Tongue (tissue), 2 donors: ENCODE data around the gene INHA. TPM values are rescaled to one million over a fixed set of nuclear protein-coding genes. Genes with fewer than 3 reads are reported as not detected.
A peak's percentile ranks its signal among the peaks of the same experiment; 100 is the strongest.

Experiments
- DNase-seq: peaks from one replicate; pipeline ENCODE4 v3.0.0-alpha.2; 2015
- total RNA-seq: library from RNA; depleted of rRNA; stranded (reverse); fragments of >200 nt; gene quantifications from one replicate; pipeline ENCODE4 v1.2.3, GENCODE V29; 2014

INHA gene, protein sequence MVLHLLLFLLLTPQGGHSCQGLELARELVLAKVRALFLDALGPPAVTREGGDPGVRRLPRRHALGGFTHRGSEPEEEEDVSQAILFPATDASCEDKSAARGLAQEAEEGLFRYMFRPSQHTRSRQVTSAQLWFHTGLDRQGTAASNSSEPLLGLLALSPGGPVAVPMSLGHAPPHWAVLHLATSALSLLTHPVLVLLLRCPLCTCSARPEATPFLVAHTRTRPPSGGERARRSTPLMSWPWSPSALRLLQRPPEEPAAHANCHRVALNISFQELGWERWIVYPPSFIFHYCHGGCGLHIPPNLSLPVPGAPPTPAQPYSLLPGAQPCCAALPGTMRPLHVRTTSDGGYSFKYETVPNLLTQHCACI
- total RNA-seq, result 1.5 TPM

DNA sequence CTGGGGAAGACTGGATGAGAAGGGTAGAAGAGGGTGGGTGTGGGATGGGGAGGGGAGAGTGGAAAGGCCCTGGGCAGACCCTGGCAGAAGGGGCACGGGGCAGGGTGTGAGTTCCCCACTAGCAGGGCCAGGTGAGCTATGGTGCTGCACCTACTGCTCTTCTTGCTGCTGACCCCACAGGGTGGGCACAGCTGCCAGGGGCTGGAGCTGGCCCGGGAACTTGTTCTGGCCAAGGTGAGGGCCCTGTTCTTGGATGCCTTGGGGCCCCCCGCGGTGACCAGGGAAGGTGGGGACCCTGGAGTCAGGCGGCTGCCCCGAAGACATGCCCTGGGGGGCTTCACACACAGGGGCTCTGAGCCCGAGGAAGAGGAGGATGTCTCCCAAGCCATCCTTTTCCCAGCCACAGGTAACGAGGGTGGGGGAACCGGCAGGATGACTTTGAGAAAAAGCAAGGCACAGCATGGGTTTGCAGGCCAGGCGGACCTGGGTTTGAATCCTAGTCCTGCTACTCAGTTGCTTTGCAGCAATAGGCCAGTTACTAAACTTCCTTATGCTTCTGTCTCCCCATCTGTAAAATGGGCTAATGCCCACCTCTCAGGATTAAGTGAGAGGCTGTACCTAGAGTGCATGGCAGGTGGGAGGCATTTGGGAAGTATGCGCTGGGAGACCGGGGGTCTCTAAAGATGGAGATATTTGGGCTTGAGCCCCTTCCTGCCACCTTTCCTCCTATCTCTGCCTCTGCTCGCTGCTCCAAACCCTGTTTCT lies at the start of gene INHA:
INHA (plus strand) TSS at position 74 of the 765 bp plus-strand sequence; CDS start at position 139, 65 bp downstream.
- DNase-seq, result no peak

DNA sequence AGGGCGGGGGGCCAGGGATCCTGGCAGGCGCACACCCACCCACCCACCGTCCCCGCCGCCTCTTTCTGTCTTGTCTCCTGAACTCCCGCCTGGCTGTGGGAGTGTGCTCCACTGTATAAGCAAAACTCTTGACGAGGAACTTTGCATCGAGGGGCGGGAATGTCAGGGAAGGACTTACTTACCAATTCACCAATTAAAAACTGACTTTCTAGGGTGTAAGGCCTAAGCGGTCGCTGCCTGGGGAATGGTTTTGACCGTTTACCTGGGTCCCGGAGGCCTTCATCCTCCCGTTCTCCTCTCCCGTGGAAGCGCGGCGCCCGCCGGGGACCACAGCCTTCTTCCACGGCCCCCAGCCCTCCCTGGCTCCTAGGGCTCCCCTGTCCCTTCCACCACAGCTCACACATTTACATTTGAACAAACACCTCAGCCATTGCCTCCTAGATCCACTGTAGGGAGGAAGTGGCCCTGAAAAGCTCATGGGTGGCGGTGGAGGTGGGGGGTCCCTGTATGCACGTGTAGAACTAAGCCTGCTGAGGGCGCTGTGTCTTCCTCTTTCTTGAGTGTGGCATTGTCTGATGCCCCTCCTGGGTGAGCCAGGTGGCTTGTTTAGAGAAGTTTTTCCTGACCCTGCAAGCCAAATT lies 49.0 kb upstream of the INHA start:
- no peak for DNase-seq

DNA sequence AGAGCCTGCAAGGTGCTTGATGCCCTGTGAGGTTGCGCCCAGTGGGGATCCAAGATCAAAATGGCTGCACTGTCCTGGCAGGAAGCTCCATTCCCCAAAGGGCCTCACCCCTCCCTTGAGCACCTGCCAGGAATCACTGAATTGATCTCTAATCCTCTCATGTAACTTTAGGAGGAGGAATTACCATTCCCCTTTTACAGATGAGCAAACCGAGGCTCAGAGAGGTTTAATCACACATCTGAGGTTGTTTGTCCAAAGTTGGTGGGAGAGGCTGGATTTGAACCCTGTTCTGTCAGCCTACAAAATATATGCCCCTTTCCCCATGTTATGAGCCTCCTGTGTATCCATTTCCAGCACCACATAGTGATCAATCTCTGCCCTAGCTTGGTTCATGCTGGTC lies 47.3 kb upstream of the INHA start:
- no peak for DNase-seq

DNA sequence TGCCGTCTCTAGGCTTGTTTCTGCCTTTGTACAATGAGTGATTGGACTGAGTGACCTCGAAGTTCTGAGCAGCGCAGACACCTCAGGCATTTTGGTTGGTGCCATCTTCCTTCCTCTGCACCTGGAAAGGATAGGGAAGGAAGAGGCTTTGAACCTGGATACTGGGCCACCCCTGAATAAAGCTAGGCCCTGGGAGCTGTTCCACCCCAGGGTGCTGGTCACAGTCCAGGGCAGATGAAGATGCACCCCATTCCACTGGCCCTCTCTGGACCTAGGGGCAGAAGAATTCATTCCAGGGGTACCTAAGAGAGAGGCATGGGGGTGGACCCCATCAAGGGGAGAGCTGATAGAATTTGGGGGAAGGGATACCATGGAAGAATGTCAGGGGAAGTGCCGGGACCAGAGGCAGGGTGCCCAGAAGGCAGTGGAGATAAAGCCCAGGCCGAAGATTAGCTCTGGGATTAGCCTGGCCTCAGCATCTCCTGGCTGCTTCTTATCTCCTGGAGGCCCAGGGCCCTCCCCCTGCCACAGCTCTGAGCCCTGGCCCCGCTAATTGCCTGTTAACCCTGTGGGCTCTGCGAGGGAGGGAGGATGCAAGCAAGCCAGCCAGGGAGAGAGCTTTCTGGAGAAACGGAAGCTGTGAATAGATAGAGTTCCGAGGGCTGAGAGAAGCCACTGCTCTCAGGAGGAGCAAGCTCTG lies 46.4 kb upstream of the INHA start:
- no peak for DNase-seq

DNA sequence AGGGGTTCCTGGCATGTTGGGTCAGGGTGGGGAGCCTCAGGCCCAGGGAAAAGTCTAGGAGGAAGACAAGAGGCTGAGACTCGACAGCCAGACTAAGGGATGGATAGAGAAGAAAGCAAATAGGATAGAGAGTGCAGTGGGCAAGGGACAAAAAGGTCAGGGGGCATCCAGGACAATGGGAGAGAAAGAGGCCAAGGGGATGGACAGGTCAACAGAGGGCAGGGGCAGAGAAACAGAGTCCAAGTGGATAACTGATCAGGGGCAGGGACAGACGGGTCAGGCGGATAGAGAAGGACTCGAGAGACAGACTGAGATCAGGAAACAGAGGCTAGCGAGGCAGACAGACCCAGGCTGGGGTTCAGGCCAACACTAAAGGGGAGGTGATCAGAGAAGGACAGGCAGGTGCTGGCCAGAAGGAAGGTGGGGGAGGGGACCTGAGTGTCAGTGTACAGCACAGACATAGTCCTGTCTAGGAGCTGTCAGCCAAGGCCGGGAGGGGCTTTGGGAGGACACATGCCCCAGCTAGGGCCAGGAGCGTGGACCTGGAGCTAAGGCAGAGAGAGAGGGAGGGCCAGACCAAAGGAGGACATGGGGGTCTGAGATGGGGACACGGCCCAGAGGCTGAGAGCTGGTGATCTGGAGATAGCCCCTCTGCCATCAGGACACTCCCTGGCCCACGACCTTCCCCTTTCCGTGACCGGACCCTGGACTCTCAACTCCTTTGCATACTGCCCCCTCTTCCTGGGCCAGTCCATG lies 45.6 kb upstream of the INHA start:
- no peak for DNase-seq

DNA sequence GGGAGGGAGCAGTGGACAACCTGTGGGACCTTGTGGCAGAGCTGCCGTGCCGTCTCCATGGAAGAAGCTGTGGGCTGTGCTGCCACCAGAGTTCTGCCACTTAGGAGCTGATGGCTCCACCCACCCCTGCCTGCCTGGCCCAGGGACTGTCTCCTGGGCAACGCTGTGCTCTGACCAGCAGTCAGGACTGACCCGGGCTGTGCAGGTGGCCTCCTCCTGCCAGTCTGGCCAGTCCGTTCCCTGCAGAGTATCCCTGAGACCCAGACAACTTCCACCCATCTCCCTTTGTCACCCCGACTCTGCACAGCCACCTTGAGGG lies 45.1 kb upstream of the INHA start:
- no peak for DNase-seq

DNA sequence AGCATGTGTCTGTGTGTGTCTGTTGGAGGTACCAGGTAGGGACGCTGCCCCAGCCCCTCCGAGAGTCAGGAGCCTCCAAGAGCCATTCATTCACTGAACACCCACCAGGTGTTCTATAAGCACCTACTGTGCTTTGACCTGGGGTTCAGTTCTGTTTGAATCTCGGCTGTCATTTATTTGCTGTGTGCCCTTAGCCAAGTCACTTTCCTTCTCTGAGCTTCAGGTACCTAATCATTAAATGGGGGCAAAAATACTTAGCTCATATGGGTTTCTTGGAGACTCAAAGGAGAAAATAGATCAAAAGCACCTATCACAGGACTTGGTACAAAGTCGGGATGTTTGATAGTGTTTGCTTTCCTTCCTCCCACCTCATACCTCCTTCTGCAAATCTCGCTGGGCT lies 44.6 kb upstream of the INHA start:
- DNase-seq, result no peak

DNA sequence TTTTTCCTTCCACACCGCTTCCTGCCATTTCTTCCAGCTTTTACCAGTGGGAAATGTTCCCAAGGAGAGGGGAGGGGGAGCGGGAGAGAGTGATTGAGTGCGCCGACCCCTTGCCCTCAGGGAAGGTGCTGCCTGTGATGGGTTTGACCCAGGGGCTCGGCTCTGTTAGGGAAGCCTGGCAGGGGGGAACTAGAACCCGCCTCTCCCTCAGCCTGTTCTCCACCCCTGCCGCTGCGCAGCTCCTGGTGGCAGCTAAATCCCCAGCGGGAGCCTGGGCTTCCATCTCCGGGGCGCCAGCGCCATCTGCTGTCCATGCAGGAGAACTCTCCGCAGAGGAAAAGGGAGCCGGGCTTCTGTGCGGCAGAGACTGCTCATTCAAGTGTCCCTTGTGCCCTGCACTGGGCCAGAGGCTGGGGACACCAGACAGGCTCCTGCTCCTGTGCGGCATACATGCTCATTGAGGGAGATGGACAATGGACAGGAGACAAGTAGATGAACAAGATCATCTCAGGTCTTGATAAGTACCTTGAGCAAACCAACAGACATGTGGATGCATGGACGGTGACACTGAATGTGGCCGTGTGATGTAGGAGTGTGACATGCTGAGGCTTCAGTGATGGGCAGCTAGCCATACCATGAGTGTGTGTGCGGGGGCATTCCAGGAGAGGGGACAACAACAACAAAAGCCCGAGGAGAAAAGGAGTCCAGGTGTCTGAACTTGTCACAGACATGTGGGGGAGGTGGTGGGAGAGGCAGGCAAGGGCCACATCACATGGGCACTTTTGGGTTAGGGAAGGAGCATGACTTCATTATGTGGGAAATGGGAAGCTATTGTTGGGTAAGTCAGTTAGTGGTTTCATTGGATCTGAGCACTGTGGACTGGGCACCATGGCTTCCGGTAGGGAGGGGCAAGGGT lies 41.8 kb upstream of the INHA start:
- DNase-seq, result peak; percentile 95

DNA sequence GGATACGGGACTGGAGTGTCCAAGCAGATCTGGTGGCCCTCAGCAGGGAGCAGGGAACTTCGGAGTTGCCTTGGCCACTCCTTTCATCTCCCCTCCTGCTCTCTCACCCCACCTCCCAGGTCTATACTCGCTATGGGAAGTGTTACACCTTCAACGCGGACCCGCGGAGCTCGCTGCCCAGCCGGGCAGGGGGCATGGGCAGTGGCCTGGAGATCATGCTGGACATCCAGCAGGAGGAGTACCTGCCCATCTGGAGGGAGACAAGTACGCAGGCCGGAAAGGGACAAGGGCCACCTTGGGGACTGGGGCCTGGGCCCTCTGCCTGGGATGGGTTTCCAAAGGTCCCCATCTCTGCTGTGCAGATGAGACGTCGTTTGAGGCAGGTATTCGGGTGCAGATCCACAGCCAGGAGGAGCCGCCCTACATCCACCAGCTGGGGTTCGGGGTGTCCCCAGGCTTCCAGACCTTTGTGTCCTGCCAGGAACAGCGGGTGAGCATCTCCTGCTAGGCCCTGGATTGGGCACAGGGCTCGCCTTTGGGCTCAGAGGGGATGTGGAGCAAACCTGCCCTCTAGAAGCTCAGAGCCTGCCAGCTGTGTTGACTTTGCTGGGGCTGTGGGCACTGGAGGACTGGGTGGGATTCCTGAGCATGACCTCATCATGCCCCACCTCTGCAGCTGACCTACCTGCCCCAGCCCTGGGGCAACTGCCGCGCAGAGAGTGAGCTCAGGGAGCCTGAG lies 40.3 kb upstream of the INHA start:
- no peak for DNase-seq

DNA sequence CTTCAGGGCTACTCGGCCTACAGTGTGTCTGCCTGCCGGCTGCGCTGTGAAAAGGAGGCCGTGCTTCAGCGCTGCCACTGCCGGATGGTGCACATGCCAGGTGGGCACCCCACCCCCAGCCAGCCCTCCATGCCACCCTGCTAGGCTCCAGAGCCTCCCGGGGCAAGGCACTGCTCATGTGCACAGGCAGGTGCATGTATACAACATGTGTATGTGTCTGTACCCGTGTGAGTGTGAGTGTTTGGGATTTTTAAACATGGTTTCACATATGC lies 39.8 kb upstream of the INHA start:
- DNase-seq, result no peak

DNA sequence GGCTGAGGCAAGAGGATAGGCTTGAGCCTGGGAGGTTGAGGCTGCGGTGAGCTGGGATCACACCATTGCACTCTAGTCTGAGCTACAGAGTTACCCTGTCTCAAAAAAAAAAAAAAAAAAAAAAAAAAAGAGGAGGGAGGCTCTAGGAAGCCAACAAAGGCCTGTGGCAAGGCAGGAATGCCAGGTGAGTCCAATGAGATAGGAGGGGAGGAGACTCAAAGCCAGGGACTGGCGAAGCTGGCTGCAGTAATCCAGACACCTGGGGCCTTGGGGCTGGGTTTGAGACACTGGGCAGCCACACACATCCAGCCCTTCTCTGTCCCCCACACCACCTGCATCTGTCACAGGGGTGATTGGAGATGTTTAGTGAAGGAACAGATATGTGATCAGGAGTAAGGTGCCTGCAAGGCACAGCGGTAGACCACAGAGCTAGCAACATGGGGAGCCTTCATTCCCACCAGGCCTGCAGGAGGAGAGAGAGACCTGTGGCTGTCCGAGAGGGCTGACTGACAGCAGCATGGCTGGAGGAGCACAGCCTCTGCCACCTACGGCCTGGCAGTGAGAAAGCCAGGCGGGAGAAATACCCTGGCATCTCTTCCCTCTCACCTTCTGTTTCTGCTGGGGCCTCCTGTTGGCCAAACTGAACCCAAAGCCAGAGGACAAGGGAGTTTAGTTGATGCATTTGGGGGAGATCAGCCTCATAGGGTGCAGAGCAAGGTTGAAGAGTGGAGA lies 38.0 kb upstream of the INHA start:
- no peak for DNase-seq

DNA sequence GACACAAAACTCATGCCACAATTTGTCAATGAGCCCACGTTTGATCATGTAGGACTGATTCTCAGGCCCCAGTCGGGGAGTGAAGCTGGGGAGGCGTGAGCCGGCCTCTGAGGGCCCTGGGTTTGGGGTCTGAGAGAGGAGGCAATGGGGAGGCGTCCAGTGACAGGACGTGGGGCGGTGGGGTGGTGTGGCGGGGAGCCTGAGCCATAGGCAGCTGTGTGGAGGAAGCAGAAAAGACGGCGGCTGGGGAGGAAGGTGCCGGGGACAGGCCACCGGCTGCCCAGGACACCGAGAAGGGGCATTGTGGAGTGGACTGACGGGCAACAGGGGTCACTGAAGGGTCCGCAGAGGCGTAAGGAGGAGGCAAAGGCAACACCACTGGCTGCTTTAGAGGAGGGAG lies 35.7 kb upstream of the INHA start:
- DNase-seq, result no peak

DNA sequence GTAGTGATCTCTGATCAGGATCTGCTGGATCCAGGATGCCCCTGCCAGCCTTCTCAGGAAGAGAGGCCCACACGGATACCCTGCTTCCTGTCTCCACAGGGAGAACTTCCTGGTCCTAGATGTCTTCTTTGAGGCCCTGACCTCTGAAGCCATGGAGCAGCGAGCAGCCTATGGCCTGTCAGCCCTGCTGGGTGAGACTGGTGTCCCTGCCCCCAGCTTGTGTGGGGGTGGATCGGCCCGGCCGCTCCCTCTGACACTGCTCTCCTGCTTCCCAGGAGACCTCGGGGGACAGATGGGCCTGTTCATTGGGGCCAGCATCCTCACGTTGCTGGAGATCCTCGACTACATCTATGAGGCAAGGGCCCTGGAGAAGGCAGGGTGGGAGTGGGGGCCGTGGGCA lies 35.1 kb upstream of the INHA start:
- no peak for DNase-seq

DNA sequence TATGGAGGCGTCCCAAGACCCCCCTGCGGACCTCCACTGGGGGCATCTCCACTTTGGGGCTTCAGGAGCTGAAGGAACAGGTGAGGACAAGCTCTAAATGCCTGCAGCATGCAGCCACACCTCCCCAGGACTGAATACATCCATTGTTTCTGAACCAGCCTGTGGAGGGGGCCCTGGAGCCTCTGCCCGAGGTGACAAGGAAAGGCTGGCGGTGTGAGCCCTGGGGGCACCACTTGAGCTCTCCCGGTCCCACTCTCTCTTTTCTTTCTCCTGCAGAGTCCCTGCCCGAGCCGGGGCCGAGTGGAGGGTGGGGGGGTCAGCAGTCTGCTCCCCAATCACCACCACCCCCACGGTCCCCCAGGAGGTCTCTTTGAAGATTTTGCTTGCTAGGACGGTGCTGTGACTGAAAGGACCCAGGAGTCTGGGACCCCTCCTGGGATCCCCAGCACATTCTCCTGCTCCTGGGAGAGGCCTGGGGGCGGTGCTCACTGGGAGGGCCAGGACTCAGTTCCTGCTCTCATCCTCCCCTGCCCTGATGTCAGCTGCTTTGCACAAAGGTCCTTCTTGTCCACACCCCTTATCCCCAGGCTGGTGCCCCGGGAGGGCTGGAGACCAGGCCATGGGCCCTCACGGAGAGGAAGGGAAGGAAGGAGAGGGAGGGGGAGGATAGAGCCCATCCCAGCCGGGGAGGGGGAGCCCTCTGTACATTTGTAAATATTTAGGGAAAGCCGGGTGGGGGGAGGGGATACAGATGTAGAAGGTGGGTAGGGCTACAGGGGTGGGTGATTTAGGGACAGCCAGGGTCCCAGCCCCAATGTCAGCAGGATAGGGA lies 34.2 kb upstream of the INHA start:
- DNase-seq, result peak; percentile 40

DNA sequence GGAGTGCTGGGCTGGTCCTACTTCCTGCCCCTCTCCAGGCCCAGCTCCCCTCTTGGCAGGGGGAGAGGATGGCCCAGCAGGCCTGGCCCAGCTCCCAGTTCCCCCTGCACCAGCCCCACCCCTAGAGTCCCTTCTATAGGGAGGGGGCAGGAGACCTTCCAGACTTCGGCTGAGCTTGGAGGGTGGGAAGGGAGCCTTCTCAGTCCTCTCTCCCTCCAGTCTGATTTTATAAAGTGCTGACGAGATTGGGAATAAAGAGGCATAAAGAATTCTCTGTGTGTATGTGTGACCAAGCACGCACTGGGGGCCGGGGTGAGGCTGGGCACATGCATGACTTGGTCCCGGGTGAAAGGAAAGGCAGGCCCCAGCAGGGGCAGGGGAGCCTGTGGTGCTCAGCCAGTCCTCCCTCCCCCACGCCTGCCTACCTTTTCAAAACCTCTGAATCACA lies 33.6 kb upstream of the INHA start:
- peak; percentile 72 for DNase-seq

DNA sequence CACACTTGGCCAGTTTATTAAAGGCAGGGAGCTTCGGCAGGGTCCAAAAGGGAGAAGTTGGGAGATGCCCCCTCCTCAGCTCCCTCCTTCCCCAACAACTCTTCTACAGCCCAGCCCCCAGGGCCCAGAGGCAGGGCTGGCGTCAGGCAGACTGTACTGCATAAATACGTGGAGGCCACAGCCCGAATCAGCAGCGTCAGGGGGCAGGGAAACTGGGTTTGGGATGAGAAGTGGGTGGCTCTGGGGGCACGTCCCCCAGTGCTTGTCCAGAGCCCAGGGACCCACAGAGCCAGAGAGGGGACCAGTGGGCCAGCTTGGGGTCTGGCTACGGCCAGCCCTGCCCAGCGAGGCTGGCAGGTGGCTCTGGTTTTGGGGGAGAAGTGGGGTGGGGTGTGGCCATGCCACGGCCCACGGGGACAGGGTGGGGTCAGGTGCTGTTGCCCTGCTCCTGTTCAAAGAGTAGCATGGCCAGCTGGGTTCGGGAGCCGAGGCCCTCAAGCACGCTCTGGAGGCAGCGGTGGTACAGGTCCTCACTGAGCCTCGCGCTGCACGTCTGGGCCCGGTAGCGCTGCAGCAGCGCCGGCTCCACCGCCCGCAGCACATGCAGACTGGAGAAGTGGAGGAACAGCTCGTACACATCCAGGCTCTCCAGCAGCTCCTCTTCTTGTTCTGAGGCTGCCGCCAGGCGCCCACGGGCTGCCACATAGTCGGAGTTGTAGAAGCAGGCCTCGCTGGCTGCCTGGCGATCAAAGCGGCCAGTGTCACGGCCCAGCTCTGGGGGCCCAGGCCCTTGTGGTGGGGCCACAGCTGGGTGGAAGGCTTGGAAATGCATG lies 32.9 kb upstream of the INHA start:
- no peak for DNase-seq

DNA sequence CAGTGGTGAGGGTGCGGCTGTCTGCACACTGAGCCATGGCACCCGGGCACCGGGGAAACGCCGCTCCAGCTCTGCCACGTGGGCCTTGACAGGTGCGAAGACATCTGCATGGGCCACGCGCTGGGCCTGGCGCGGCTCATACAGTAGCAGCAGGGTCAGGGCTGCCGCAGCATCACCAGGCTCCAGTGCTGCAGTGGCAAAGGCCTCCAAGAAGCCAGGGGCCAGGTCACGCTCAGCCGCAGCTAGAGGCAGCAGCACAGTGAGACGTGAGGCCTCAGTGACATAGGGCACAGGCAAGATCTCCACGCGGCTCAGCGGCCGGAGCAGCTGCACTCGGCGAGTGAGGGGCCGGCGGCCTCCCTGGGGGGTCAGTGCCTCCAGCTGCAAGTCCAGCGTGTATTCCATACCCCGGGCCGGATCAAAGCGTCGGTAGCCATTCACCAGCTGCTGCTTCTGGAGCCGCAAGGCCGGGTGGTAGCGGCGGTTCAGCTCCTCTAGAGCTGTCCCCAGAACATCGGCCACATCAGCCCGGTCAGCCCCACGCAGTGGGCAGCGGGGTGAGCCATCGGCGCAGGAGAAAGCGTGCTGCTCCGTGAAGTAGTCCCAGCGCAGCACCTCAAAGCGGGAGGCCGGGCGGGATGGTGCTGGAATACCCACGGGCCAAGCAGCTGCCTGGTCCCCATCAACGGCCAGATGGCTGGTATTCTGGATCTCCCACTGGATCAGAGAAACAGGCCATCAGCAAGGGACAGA lies 32.0 kb upstream of the INHA start:
- DNase-seq, result no peak
